Memory B cell (primary cell): ENCODE data around the gene ISYNA1.
A peak's percentile ranks its signal among the peaks of the same experiment; 100 is the strongest.

Experiments
- ATAC-seq: fragments of 150-1000 bp; cut with Tn5 transposase; 2 replicates; pipeline ENCODE4 v1.10.0; 2021; ENCODE audit warnings: low read depth, mild to moderate bottlenecking, moderate library complexity
- DNase-seq, 2 donors: peaks; one replicate each; pipeline ENCODE4 v3.0.0; 2022; ENCODE audit warnings: low spot score in 2 of 2
- H3K27ac Mint-ChIP-seq: one replicate; pipeline ENCODE4 v1.8.0; 2022; ENCODE audit warnings: mild to moderate bottlenecking, moderate library complexity, mixed read lengths
- H3K27me3 Mint-ChIP-seq: one replicate; pipeline ENCODE4 v1.8.0; 2022; ENCODE audit warnings: mixed read lengths
- H3K36me3 Mint-ChIP-seq: one replicate; pipeline ENCODE4 v1.8.0; 2022; ENCODE audit warnings: mild to moderate bottlenecking, mixed read lengths
- H3K4me1 Mint-ChIP-seq: one replicate; pipeline ENCODE4 v1.8.0; 2022; ENCODE audit warnings: mixed read lengths
- H3K4me3 Mint-ChIP-seq: one replicate; pipeline ENCODE4 v1.8.0; 2022; ENCODE audit warnings: mild to moderate bottlenecking, moderate library complexity, mixed read lengths
- H3K9me3 Mint-ChIP-seq: one replicate; pipeline ENCODE4 v1.8.0; 2022; ENCODE audit warnings: mixed read lengths

Gene ISYNA1

GRCh38 chr19:18474366-18474887 is 36.5 kb upstream of the ISYNA1 start:
- Mint-ChIP-seq H3K9me3 (no peaks in the 10 kb centered on the region), H3K36me3 (no peaks in the 10 kb centered on the region), H3K27me3 (no peaks in the 10 kb centered on the region), H3K27ac (no peak overlapping the region), H3K4me1 (peaks cover 22% of the 10 kb centered on the region), H3K4me3 (no peak overlapping the region)
- ATAC-seq (no peak), DNase-seq (no peak)

GRCh38 chr19:18473706-18474087 is 35.8 kb upstream of the ISYNA1 start:
- Mint-ChIP-seq H3K9me3 (no peaks in the 10 kb centered on the region), H3K4me1 (peaks cover 18% of the 10 kb centered on the region), H3K27ac (no peak overlapping the region), H3K36me3 (peaks cover 2% of the 10 kb centered on the region), H3K27me3 (no peaks in the 10 kb centered on the region), H3K4me3 (no peak overlapping the region)
- DNase-seq (no peak), ATAC-seq (no peak)

- H3K36me3 Mint-ChIP-seq, result peaks cover 3% of the 10 kb centered on the region
- no peak for ATAC-seq
- H3K4me1 Mint-ChIP-seq, result peaks cover 15% of the 10 kb centered on the region
Observed at GRCh38 chr19:18473003-18473705, 35.2 kb upstream of the ISYNA1 start.

GRCh38 chr19:18470787-18471186 is 32.9 kb upstream of the ISYNA1 start:
- ATAC-seq, result no peak
- Mint-ChIP-seq H3K9me3 (no peaks in the 10 kb centered on the region), H3K4me3 (no peak overlapping the region), H3K4me1 (peaks cover 13% of the 10 kb centered on the region), H3K27ac (no peak overlapping the region), H3K36me3 (peaks cover 4% of the 10 kb centered on the region), H3K27me3 (no peaks in the 10 kb centered on the region)
- DNase-seq, result no peak

More at GRCh38 chr19:18473003-18473705, 35.2 kb upstream of the ISYNA1 start:
- Mint-ChIP-seq H3K4me3 (no peak overlapping the region), H3K27me3 (no peaks in the 10 kb centered on the region), H3K9me3 (no peaks in the 10 kb centered on the region), H3K27ac (peak overlapping the region; percentile 32)
- DNase-seq, result no peak

GRCh38 chr19:18469069-18469846 is 31.3 kb upstream of the ISYNA1 start:
- H3K4me1 Mint-ChIP-seq, result peaks cover 10% of the 10 kb centered on the region
- H3K4me3 Mint-ChIP-seq, result no peak overlapping the region
- peak; percentile 44 to 66 for DNase-seq
- no peaks in the 10 kb centered on the region for H3K9me3 Mint-ChIP-seq
- ATAC-seq, result peak; percentile 72
- no peaks in the 10 kb centered on the region for H3K27me3 Mint-ChIP-seq
- H3K27ac Mint-ChIP-seq, result peak overlapping the region; percentile 38
- peaks cover 10% of the 10 kb centered on the region for H3K36me3 Mint-ChIP-seq

- no peaks in the 10 kb centered on the region for H3K27me3 Mint-ChIP-seq
- peaks cover 10% of the 10 kb centered on the region for H3K4me1 Mint-ChIP-seq
- no peak overlapping the region for H3K4me3 Mint-ChIP-seq
- no peaks in the 10 kb centered on the region for H3K9me3 Mint-ChIP-seq
- DNase-seq (no peak), ATAC-seq (no peak)
- H3K36me3 Mint-ChIP-seq, result peaks cover 10% of the 10 kb centered on the region
- peak overlapping the region; percentile 76 for H3K27ac Mint-ChIP-seq
Observed at GRCh38 chr19:18468517-18468916, 30.6 kb upstream of the ISYNA1 start.

- H3K4me1 Mint-ChIP-seq, result peaks cover 10% of the 10 kb centered on the region
- DNase-seq (no peak), ATAC-seq (no peak)
- H3K4me3 Mint-ChIP-seq, result no peak overlapping the region
- no peaks in the 10 kb centered on the region for H3K27me3 Mint-ChIP-seq
- H3K27ac Mint-ChIP-seq, result peak overlapping the region; percentile 76
- H3K9me3 Mint-ChIP-seq, result no peaks in the 10 kb centered on the region
- peaks cover 11% of the 10 kb centered on the region for H3K36me3 Mint-ChIP-seq
Observed at GRCh38 chr19:18467978-18468377, 30.0 kb upstream of the ISYNA1 start.

GRCh38 chr19:18466354-18466753 is 28.4 kb upstream of the ISYNA1 start:
- DNase-seq (no peak), ATAC-seq (no peak)
- Mint-ChIP-seq H3K4me1 (peaks cover 15% of the 10 kb centered on the region), H3K36me3 (peaks cover 19% of the 10 kb centered on the region), H3K27ac (no peak overlapping the region), H3K9me3 (no peaks in the 10 kb centered on the region), H3K27me3 (no peaks in the 10 kb centered on the region), H3K4me3 (no peak overlapping the region)

- Mint-ChIP-seq H3K4me1 (peaks cover 15% of the 10 kb centered on the region), H3K9me3 (no peaks in the 10 kb centered on the region), H3K4me3 (no peak overlapping the region), H3K27me3 (no peaks in the 10 kb centered on the region), H3K36me3 (peaks cover 20% of the 10 kb centered on the region), H3K27ac (peak overlapping the region; percentile 38)
- DNase-seq (no peak), ATAC-seq (no peak)
Observed at GRCh38 chr19:18465964-18466339, 28.0 kb upstream of the ISYNA1 start.

- Mint-ChIP-seq H3K36me3 (peaks cover 22% of the 10 kb centered on the region), H3K4me3 (no peak overlapping the region), H3K9me3 (no peaks in the 10 kb centered on the region), H3K27ac (peak overlapping the region; percentile 38), H3K4me1 (peaks cover 15% of the 10 kb centered on the region), H3K27me3 (no peaks in the 10 kb centered on the region)
- no peak for DNase-seq
- no peak for ATAC-seq
Observed at GRCh38 chr19:18465214-18465963, 27.5 kb upstream of the ISYNA1 start.

- Mint-ChIP-seq H3K9me3 (no peaks in the 10 kb centered on the region), H3K4me1 (peaks cover 15% of the 10 kb centered on the region), H3K27ac (no peak overlapping the region), H3K27me3 (no peaks in the 10 kb centered on the region), H3K4me3 (no peak overlapping the region), H3K36me3 (peaks cover 22% of the 10 kb centered on the region)
- DNase-seq (no peak), ATAC-seq (no peak)
Observed at GRCh38 chr19:18464646-18465045, 26.7 kb upstream of the ISYNA1 start.

- ATAC-seq (no peak), DNase-seq (no peak)
- H3K4me3 Mint-ChIP-seq, result no peak overlapping the region
- peaks cover 8% of the 10 kb centered on the region for H3K4me1 Mint-ChIP-seq
- H3K9me3 Mint-ChIP-seq, result no peaks in the 10 kb centered on the region
- peaks cover 23% of the 10 kb centered on the region for H3K36me3 Mint-ChIP-seq
- peak overlapping the region; percentile 53 for H3K27ac Mint-ChIP-seq
- H3K27me3 Mint-ChIP-seq, result no peaks in the 10 kb centered on the region
Observed at GRCh38 chr19:18461471-18461870, 23.5 kb upstream of the ISYNA1 start.

- Mint-ChIP-seq H3K27ac (no peak overlapping the region), H3K36me3 (peaks cover 26% of the 10 kb centered on the region), H3K4me1 (peaks cover 8% of the 10 kb centered on the region), H3K9me3 (no peaks in the 10 kb centered on the region), H3K27me3 (no peaks in the 10 kb centered on the region), H3K4me3 (no peak overlapping the region)
- DNase-seq (no peak), ATAC-seq (no peak)
Observed at GRCh38 chr19:18460900-18461299, 23.0 kb upstream of the ISYNA1 start.
